ENCODE results near the gene PIK3C3.

The PIK3C3 gene

DNA sequence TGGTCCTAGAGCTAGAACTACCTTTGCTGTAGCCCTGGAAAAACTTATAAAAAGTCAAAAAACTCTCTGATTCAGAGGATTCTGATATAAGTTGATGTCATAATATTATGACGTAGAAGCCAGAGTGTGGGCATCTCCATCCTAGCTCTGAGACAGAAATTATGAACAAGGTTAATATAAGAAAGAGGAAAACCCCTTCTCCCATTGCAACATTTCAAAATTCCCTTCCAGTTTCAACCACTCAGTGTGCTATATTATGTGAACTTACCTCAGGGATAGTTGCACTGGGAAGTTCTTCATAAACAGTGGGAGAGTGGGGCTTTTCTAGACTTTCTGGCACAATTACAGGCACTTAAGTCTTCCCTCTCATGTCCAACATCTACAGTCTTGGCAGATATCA lies 171.6 kb downstream of the PIK3C3 start:
- ATAC-seq (no peak), DNase-seq (no peak)

DNA sequence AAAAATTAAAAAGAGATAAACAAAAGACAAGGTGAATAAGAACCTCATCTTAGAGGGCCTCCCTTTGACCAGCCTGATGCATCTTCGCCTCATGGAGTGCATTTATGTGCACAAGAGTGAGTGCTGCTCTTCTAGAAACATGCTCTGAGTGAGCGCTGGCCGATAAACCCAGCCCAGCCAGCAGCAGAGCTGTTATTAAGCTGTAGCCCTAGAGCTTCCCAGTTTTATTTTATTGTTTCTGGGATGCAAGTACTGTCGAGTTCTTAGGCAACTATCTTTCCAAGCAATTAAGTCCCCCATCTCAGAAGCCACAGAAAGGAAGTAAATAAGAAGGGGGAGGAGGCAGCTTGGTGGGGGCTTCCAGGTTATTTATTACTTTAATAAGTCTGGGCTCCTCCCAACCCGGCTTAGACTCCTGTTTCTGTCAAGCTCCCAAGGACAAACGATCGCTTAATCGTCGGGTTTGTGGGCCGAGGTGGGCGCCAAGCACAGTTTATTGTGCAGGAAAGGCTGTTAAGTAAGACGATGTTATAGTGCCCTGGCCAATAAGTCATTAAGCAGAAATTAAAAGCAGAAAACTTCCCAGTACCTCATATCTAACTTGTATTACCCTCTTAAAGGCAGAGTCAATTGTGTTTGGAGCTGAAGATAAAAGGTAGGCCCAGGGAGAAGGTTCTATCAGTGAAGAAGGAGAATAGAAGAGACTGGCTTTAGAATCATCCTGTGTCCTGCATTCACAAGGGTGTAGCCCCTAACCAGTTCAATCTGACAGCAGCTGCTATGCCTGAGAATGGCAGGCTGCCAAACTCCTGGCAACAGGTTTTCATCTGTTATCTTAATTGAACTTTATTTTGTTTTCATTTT lies 176.3 kb downstream of the PIK3C3 start:
- no peak for ATAC-seq
- DNase-seq, result no peak

DNA sequence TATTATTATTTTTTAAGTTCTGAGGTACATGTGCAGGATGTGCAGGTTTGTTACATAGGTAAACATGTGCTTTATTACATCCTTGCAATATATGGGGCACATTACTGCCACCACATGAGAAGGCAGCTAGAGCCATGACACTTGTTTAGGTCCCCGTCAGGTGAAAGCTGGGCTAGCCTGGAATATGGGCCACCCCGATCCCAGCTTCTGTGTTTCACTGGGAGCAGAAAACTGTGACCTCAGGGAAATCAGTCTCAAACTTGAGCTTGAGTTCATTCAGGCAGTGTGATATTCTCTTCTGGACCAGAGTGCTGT lies 176.9 kb downstream of the PIK3C3 start:
- DNase-seq, result no peak
- no peak for ATAC-seq

Measured in stimulated activated naive CD8-positive, alpha-beta T cell treated with anti-CD3 and anti-CD28 coated beads, Interleukin-15, Interleukin-2, amounts not matched to agents 100 U/mL and 50 U/mL, for 24 hours (primary cell).